Endothelial cell of umbilical vein (primary cell): ENCODE measurements around the gene C4A. TPM values are rescaled to one million over a fixed set of nuclear protein-coding genes. Genes with fewer than 3 reads are reported as not detected.

Experiments
- BruUV-seq: library from RNA; stranded (reverse); fragments of 400-500 nt; replicated peaks from 2 replicates; lab custom pipeline; 2021; lab: Mats Ljungman, UMichigan
- CTCF ChIA-PET: fragments of 300-600, 350-600 bp; sonication (Branson Sonifier 250); formaldehyde crosslinking; loops from one replicate; lab custom pipeline; 2021; ENCODE audit warnings: antibody characterized with exemption, inconsistent platforms; lab: Charles Lee
- POLR2A ChIA-PET: fragments of 300-600, 350-600 bp; sonication (Branson Sonifier 250); formaldehyde crosslinking; loops from one replicate; lab custom pipeline; 2021; ENCODE audit warnings: antibody characterized with exemption, inconsistent platforms; lab: Charles Lee
- DNase-seq: peaks from one replicate; pipeline ENCODE4 v3.0.0-alpha.2; 2011; ENCODE audit warnings: low read depth, low spot score
- FAIRE-seq: peaks from 2 replicates; lab custom pipeline; 2011; peaks lifted over from hg19 to GRCh38; lab: Jason Lieb, UNC
- H2AFZ ChIP-seq: 2 replicates; pipeline ENCODE4 v1.6.0; 2012; ENCODE audit warnings: low read depth, low read length, control low read depth, inconsistent platforms
- H3K27ac ChIP-seq: 2 replicates; pipeline ENCODE4 v1.5.1; 2011; ENCODE audit warnings: low read depth, mild to moderate bottlenecking, control low read depth, low read length, moderate library complexity; ENCODE audit not compliant: insufficient read depth
- H3K27me3 ChIP-seq, 2 experiments: 2 replicates each; pipeline versions ENCODE4 v1.6.0 to v1.6.1; 2011; ENCODE audit warnings: low read length in 2 of 2, mixed read lengths in 1 of 2; ENCODE audit not compliant: control insufficient read depth in 2 of 2, insufficient read depth in 2 of 2
- H3K36me3 ChIP-seq, 2 experiments: 2 replicates in 1 of 2; 3 replicates in 1 of 2; pipeline ENCODE4 v1.5.1; 2011; ENCODE audit warnings: low read length in 2 of 2, mild to moderate bottlenecking in 1 of 2, moderate library complexity in 1 of 2; ENCODE audit not compliant: control insufficient read depth in 2 of 2, insufficient read depth in 2 of 2; ENCODE audit errors: extremely low read depth in 1 of 2
- H3K4me1 ChIP-seq: 3 replicates; pipeline ENCODE4 v1.5.1; 2011; ENCODE audit warnings: mild to moderate bottlenecking, low read length; ENCODE audit not compliant: control insufficient read depth, insufficient read depth; ENCODE audit errors: extremely low read depth
- H3K4me2 ChIP-seq: 2 replicates; pipeline ENCODE4 v1.6.1; 2011; ENCODE audit warnings: low read length, control low read depth, mixed read lengths; ENCODE audit not compliant: insufficient read depth
- H3K4me3 ChIP-seq, 3 experiments: fragments of 200-600 bp in 1 of 3; sonication (generic), shearing (Covaris generic) in 1 of 3; replicated peaks in 1 of 3; 2 replicates each; pipeline ENCODE4 v1.5.1; 2011 to 2016; ENCODE audit warnings: control low read depth in 3 of 3, low read length in 3 of 3, mild to moderate bottlenecking in 2 of 3, inconsistent platforms in 1 of 3, low read depth in 1 of 3, moderate library complexity in 1 of 3; ENCODE audit not compliant: insufficient read depth in 1 of 3
- H3K79me2 ChIP-seq: 2 replicates; pipeline ENCODE4 v1.6.0; 2012; ENCODE audit warnings: low read length, inconsistent platforms; ENCODE audit not compliant: control insufficient read depth, insufficient read depth
- H3K9ac ChIP-seq: replicated peaks from 2 replicates; pipeline ENCODE3; 2011; ENCODE audit warnings: low read length, control low read depth; ENCODE audit not compliant: insufficient read depth; ENCODE audit errors: extremely low read depth
- H3K9me1 ChIP-seq: replicated peaks from 3 replicates; pipeline ENCODE4 v1.6.0; 2011; ENCODE audit warnings: mild to moderate bottlenecking, low read length; ENCODE audit not compliant: control insufficient read depth, insufficient read depth; ENCODE audit errors: extremely low read depth
- H3K9me3 ChIP-seq: replicated peaks from 2 replicates; pipeline ENCODE4 v1.5.1; 2012; ENCODE audit warnings: low read length, inconsistent platforms; ENCODE audit not compliant: control insufficient read depth, insufficient read depth
- H4K20me1 ChIP-seq: replicated peaks from 2 replicates; pipeline ENCODE3; 2011; ENCODE audit warnings: mild to moderate bottlenecking, low read length; ENCODE audit not compliant: control insufficient read depth, insufficient read depth; ENCODE audit errors: extremely low read depth
- EZH2 ChIP-seq: IDR thresholded peaks from 2 replicates; pipeline ENCODE4 v1.6.1; 2012; ENCODE audit warnings: borderline replicate concordance, low read depth, mild to moderate bottlenecking, moderate library complexity, low read length, inconsistent platforms; ENCODE audit not compliant: severe bottlenecking
- FOS ChIP-seq: IDR thresholded peaks from 2 replicates; pipeline ENCODE4 v1.6.1; 2011; ENCODE audit warnings: mild to moderate bottlenecking, low read length, moderate library complexity, borderline replicate concordance; ENCODE audit not compliant: insufficient read depth
- GATA2 ChIP-seq: IDR thresholded peaks from 2 replicates; pipeline ENCODE4 v1.7.0; 2011; ENCODE audit warnings: low read depth, mild to moderate bottlenecking, moderate library complexity, mixed read lengths, low read length; ENCODE audit not compliant: insufficient read length, insufficient read depth
- JUN ChIP-seq: IDR thresholded peaks from 2 replicates; pipeline ENCODE4 v1.6.1; 2011; ENCODE audit warnings: borderline replicate concordance, low read depth; ENCODE audit not compliant: insufficient read length, insufficient read depth
- MAX ChIP-seq: IDR thresholded peaks from 2 replicates; pipeline ENCODE4 v1.6.1; 2011; ENCODE audit not compliant: insufficient read depth, insufficient read length
- MYC ChIP-seq: IDR thresholded peaks from one replicate; pipeline ENCODE4 v1.6.1; 2011; ENCODE audit warnings: mild to moderate bottlenecking, low read depth, low read length
- POLR2A ChIP-seq: IDR thresholded peaks from 2 replicates; pipeline ENCODE4 v1.6.1; 2012; ENCODE audit warnings: low read depth, mild to moderate bottlenecking, control low read depth, low read length
- POLR2AphosphoS5 ChIP-seq: IDR thresholded peaks from 2 replicates; pipeline ENCODE4 v1.6.1; 2012; ENCODE audit warnings: low read depth, mild to moderate bottlenecking, control low read depth, low read length, moderate library complexity; ENCODE audit not compliant: insufficient read depth
- dilution Hi-C: fragments of 300-500 bp; cut with MboI; formaldehyde crosslinking; loops from one replicate; pipeline ENCODE4 v1.15.0; 2019; ENCODE audit warnings: low sequenced_read_pairs; ENCODE audit not compliant: extremely low pct_ligation_motif_present
- intact Hi-C: fragments of 100-400 bp; cut with micrococcal nuclease; formaldehyde crosslinking; loops from one replicate; pipeline ENCODE4 v1.10.0; 2022
- polyA plus RNA-seq, 4 experiments: library from polyadenylated mRNA; depleted of rRNA in 3 of 4; stranded (reverse) in 3 of 4; unstranded in 1 of 4; fragments of >200 nt; gene quantifications; 2 replicates each; pipeline versions ENCODE4 v1.2.1 to v1.2.3, GENCODE V29; 2011 to 2012; ENCODE audit warnings: missing spikeins in 1 of 4
- total RNA-seq: library from RNA; stranded (reverse); gene quantifications from 2 replicates; pipeline ENCODE4 v1.2.3, GENCODE V29; 2021
- TF ChIP-seq, protein P1 (sequence below), 2 donors: IDR thresholded peaks; 1 replicate in 1 of 2; 2 replicates in 1 of 2; pipeline ENCODE4 v1.5.1; 2011; ENCODE audit warnings: low read length in 2 of 2, mild to moderate bottlenecking in 2 of 2, moderate library complexity in 2 of 2, control low read depth in 1 of 2, inconsistent platforms in 1 of 2, low read depth in 1 of 2; ENCODE audit not compliant: insufficient read depth in 1 of 2; ENCODE audit errors: extremely low read depth in 1 of 2

The C4A gene
- total and polyA plus RNA-seq, 2 donors (not counting 3 experiments of a cell fraction or from before 2014, with no cell fraction given) = 5.2 to 5.7 TPM

GRCh38 chr6:31968791-31969711, 12.8 kb upstream of the C4A start:
- H3K27me3 ChIP-seq = no peaks in the 10 kb centered on the region
- TF ChIP-seq POLR2AphosphoS5 (no peak), JUN (no peak), MAX (no peak), EZH2 (no peak), GATA2 (no peak), POLR2A (no peak), MYC (no peak), FOS (no peak)
- TF ChIP-seq, protein P1, sequence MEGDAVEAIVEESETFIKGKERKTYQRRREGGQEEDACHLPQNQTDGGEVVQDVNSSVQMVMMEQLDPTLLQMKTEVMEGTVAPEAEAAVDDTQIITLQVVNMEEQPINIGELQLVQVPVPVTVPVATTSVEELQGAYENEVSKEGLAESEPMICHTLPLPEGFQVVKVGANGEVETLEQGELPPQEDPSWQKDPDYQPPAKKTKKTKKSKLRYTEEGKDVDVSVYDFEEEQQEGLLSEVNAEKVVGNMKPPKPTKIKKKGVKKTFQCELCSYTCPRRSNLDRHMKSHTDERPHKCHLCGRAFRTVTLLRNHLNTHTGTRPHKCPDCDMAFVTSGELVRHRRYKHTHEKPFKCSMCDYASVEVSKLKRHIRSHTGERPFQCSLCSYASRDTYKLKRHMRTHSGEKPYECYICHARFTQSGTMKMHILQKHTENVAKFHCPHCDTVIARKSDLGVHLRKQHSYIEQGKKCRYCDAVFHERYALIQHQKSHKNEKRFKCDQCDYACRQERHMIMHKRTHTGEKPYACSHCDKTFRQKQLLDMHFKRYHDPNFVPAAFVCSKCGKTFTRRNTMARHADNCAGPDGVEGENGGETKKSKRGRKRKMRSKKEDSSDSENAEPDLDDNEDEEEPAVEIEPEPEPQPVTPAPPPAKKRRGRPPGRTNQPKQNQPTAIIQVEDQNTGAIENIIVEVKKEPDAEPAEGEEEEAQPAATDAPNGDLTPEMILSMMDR (IDR thresholded peaks at IDR 0.05; ENCODE audit: extremely low read depth in 1 of 2, insufficient read depth in 1 of 2, low read depth in 1 of 2, low read length in 2 of 2) = no peak
- no peak overlapping the region for H2AFZ ChIP-seq
- peaks cover 6 to 38% of the 10 kb centered on the region in 2 experiments for H3K36me3 ChIP-seq
- no peaks in the 10 kb centered on the region for H3K9me1 ChIP-seq
- no peak overlapping the region for H3K4me3 ChIP-seq
- no peak overlapping the region for H3K27ac ChIP-seq
- DNase-seq = no peak
- dilution Hi-C loops (no loop called here), intact Hi-C loops (no loop called here)
- FAIRE-seq = no peak
- peaks cover 17% of the 10 kb centered on the region for H3K4me1 ChIP-seq
- ChIA-PET POLR2A (no interaction called here), CTCF (no interaction called here)
- H3K9ac ChIP-seq = no peak overlapping the region
- H3K4me2 ChIP-seq = no peak overlapping the region
- no TSS peak for BruUV-seq
- H3K79me2 ChIP-seq = peaks cover 29% of the 10 kb centered on the region
- no peaks in the 10 kb centered on the region for H3K9me3 ChIP-seq
- H4K20me1 ChIP-seq = no peaks in the 10 kb centered on the region
